ENCODE results near the gene XPC. TPM values are rescaled to one million over a fixed set of nuclear protein-coding genes. Genes with fewer than 3 reads are reported as not detected.
A peak's percentile ranks its signal among the peaks of the same experiment; 100 is the strongest.

XPC gene
- total RNA-seq, 1 donor, result 61.6 TPM

GRCh38 chr3:14222457-14222856 is 44.1 kb upstream of the XPC start:
- peak; percentile 18 for DNase-seq (ENCODE audit: low read depth)
- no peak overlapping the region for H3K4me3 ChIP-seq (ENCODE audit: low read depth, low read length)
- TF ChIP-seq CTCF (IDR thresholded peaks at IDR 0.05; ENCODE audit: insufficient read depth, low read length), result no peak

GRCh38 chr3:14221902-14222301 is 43.5 kb upstream of the XPC start:
- TF ChIP-seq CTCF (IDR thresholded peaks at IDR 0.05; ENCODE audit: insufficient read depth, low read length), result no peak
- no peak for DNase-seq (ENCODE audit: low read depth)
- H3K4me3 ChIP-seq (ENCODE audit: low read depth, low read length), result no peak overlapping the region

GRCh38 chr3:14220933-14221332 is 42.5 kb upstream of the XPC start:
- TF ChIP-seq CTCF (IDR thresholded peaks at IDR 0.05; ENCODE audit: insufficient read depth, low read length), result no peak
- H3K4me3 ChIP-seq (ENCODE audit: low read depth, low read length), result no peak overlapping the region
- DNase-seq (ENCODE audit: low read depth), result no peak

GRCh38 chr3:14218355-14218754 is 40.0 kb upstream of the XPC start:
- H3K4me3 ChIP-seq (ENCODE audit: low read depth, low read length), result no peak overlapping the region
- no peak for TF ChIP-seq CTCF (IDR thresholded peaks at IDR 0.05; ENCODE audit: insufficient read depth, low read length)
- peak; percentile 31 for DNase-seq (ENCODE audit: low read depth)

- DNase-seq (ENCODE audit: low read depth), result no peak
- H3K4me3 ChIP-seq (ENCODE audit: low read depth, low read length), result no peak overlapping the region
- TF ChIP-seq CTCF (IDR thresholded peaks at IDR 0.05; ENCODE audit: insufficient read depth, low read length), result peak; percentile 14
Measured at GRCh38 chr3:14216257-14217048, 38.1 kb upstream of the XPC start.

GRCh38 chr3:14214764-14215163 is 36.4 kb upstream of the XPC start:
- TF ChIP-seq CTCF (IDR thresholded peaks at IDR 0.05; ENCODE audit: insufficient read depth, low read length), result no peak
- DNase-seq (ENCODE audit: low read depth), result no peak
- no peak overlapping the region for H3K4me3 ChIP-seq (ENCODE audit: low read depth, low read length)

Data from fibroblast of the aortic adventitia (primary cell).